Lung (tissue), 12 donors: Measurements from ENCODE around the gene SNTG2. TPM values are rescaled to one million over a fixed set of nuclear protein-coding genes. Genes with fewer than 3 reads are reported as not detected.

Experiments used
- ATAC-seq: fragments of 200-7000 bp; cut with Tn5 transposase; one replicate; pipeline ENCODE4 v1.9.1; 2020; ENCODE audit warnings: moderate number of reproducible peaks; ENCODE audit not compliant: insufficient read depth, low FRiP score
- DNase-seq, 3 donors: peaks; one replicate each; pipeline ENCODE4 v3.0.0-alpha.2; 2013 to 2017
- H3K27ac ChIP-seq, 2 donors: one replicate each; pipeline ENCODE4 v1.5.1; 2013; ENCODE audit warnings: mild to moderate bottlenecking in 2 of 2, moderate library complexity in 2 of 2, control low read depth in 1 of 2, inconsistent platforms in 1 of 2, low read depth in 1 of 2, low read length in 1 of 2
- H3K27me3 ChIP-seq, 3 donors: one replicate each; pipeline ENCODE4 v1.5.1; 2013; ENCODE audit warnings: low read length in 2 of 3; ENCODE audit not compliant: control insufficient read depth in 3 of 3, insufficient read depth in 3 of 3
- H3K36me3 ChIP-seq, 4 donors: one replicate each; pipeline ENCODE4 v1.5.1; 2013; ENCODE audit warnings: low read length in 4 of 4, mild to moderate bottlenecking in 1 of 4, moderate library complexity in 1 of 4; ENCODE audit not compliant: control insufficient read depth in 4 of 4, insufficient read depth in 4 of 4
- H3K4me1 ChIP-seq, 5 donors: one replicate each; pipeline ENCODE4 v1.5.1; 2013; ENCODE audit warnings: low read length in 5 of 5, mild to moderate bottlenecking in 2 of 5, moderate library complexity in 1 of 5; ENCODE audit not compliant: control insufficient read depth in 5 of 5, insufficient read depth in 5 of 5
- H3K4me3 ChIP-seq: one replicate; pipeline ENCODE4 v1.5.1; 2013; ENCODE audit warnings: mild to moderate bottlenecking, control low read depth, moderate library complexity
- H3K9ac ChIP-seq, 2 donors: one replicate each; pipeline ENCODE4 v1.5.1; 2013; ENCODE audit warnings: low read length in 2 of 2, control low read depth in 1 of 2; ENCODE audit not compliant: insufficient read depth in 1 of 2
- H3K9me3 ChIP-seq, 4 donors: one replicate each; pipeline ENCODE4 v1.5.1; 2013; ENCODE audit warnings: low read length in 3 of 4, mild to moderate bottlenecking in 1 of 4, moderate library complexity in 1 of 4; ENCODE audit not compliant: control insufficient read depth in 4 of 4, insufficient read depth in 3 of 4
- WGBS, 2 donors: extraction: QIAGEN DNeasy Blood & Tissue Kit; methylation state at CpG; one replicate each; pipeline ENCODE4 v1.1.7; 2013; 5-methylcytosine and 5-hydroxymethylcytosine counted together
- polyA plus RNA-seq, 2 donors: library from polyadenylated mRNA; stranded (reverse); fragments of 200-250 nt; gene quantifications; one replicate each; pipeline ENCODE4 v1.2.1, GENCODE V29; 2013
- total RNA-seq, 2 donors: library from RNA; depleted of rRNA in 1 of 2; stranded (reverse); fragments of >200 nt in 1 of 2; gene quantifications; one replicate each; pipeline ENCODE4 v1.2.1, GENCODE V29; 2014 to 2021
- TF ChIP-seq, protein P1 (sequence below): IDR thresholded peaks from 2 replicates; pipeline ENCODE4 v1.5.1; 2012; ENCODE audit warnings: mild to moderate bottlenecking; ENCODE audit errors: control extremely low read depth, extremely low read depth
- donor health status: control.
- donor health status: control.
- donor health status: Bipolar disorder and iron deficiency.
- donor health status: healthy.
- donor health status: DM: yes; HTN: yes; CAD: no.

SNTG2 gene
- total and polyA plus RNA-seq, 4 donors, result 0.31 to 1.8 (median 1.2) TPM

DNA sequence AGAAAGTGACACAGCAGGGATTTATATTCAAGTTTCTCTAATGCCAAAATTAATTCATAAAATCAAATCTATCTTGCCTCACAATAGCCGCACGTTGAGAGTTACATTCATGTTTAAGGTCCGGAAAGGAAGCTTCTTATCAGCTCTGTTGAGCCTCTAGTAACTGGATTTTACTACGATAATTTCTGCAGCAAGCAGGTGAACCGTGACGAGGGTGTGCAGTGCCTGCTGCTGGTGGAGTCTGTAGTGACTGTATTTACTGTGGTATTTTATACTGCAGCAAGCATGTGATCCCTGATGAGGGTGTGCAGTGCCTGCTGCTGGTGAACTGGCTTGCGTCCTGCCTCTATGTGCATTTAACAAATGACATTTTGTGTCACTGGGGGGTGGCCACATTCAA is 120.0 kb downstream of the SNTG2 start:
- Histone ChIP-seq H3K4me3 (no peak overlapping the region), H3K4me1 (no peaks in the 10 kb centered on the region), H3K27ac (no peak overlapping the region), H3K27me3 (no peaks in the 10 kb centered on the region), H3K9ac (no peak overlapping the region), H3K9me3 (peaks cover 0 to 4% (median 2%) of the 10 kb centered on the region in 4 donors), H3K36me3 (no peaks in the 10 kb centered on the region)
- TF ChIP-seq, protein P1, sequence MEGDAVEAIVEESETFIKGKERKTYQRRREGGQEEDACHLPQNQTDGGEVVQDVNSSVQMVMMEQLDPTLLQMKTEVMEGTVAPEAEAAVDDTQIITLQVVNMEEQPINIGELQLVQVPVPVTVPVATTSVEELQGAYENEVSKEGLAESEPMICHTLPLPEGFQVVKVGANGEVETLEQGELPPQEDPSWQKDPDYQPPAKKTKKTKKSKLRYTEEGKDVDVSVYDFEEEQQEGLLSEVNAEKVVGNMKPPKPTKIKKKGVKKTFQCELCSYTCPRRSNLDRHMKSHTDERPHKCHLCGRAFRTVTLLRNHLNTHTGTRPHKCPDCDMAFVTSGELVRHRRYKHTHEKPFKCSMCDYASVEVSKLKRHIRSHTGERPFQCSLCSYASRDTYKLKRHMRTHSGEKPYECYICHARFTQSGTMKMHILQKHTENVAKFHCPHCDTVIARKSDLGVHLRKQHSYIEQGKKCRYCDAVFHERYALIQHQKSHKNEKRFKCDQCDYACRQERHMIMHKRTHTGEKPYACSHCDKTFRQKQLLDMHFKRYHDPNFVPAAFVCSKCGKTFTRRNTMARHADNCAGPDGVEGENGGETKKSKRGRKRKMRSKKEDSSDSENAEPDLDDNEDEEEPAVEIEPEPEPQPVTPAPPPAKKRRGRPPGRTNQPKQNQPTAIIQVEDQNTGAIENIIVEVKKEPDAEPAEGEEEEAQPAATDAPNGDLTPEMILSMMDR, result no peak
- WGBS, 2 donors, result 75 to 85% methylated on average over 7 of the region's 7 CpGs
- DNase-seq (no peak), ATAC-seq (no peak)

DNA sequence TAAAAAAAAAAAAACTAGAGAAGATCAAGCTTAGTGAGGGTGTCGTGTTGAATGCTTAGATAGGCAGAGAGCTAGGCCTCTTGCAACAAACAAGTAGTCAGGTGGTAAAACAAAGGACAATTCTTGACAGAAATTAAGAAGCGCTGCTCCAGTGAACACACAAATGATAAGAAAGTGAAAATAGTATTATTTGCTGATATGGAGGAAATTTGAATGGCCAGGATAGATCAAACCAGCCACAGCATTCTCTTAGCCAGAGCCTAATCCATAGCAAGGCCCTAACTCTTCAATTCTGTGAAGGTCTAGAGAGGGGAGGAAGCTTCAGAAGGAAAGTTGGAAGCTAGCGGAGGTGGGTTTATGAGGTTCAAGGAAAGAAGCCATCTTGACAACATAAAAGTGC is 121.0 kb downstream of the SNTG2 start:
- TF ChIP-seq, protein P1, result no peak
- no peak overlapping the region for H3K9ac ChIP-seq
- DNase-seq (no peak), ATAC-seq (no peak)
- no peak overlapping the region for H3K27ac ChIP-seq
- no peaks in the 10 kb centered on the region for H3K27me3 ChIP-seq
- H3K36me3 ChIP-seq, result no peaks in the 10 kb centered on the region
- H3K4me1 ChIP-seq, result no peaks in the 10 kb centered on the region
- 90 to 93% methylated on average over 3 of the region's 3 CpGs for WGBS, 2 donors
- peaks cover 0 to 4% (median 2%) of the 10 kb centered on the region in 4 donors for H3K9me3 ChIP-seq
- no peak overlapping the region for H3K4me3 ChIP-seq

DNA sequence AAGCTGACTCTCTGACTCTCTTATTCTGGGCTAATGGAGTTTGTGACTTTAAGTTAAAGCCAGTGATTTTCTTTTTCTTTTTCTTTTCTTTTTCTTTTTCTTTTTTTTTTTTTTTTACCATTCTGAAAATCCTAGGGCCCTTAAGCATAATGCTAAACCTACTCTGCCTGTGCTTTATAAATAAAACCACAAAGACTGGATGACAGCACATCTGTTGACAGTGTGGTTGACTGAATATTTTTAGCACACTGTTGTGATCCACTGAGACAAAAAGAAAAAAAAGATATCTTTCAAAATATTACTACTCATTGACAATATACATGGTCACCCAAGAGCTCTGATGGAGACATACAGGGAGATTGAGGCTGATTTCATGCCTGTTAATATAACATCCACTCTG is 121.6 kb downstream of the SNTG2 start:
- peaks cover 0 to 4% (median 2%) of the 10 kb centered on the region in 4 donors for H3K9me3 ChIP-seq
- no peak overlapping the region for H3K27ac ChIP-seq
- no peaks in the 10 kb centered on the region for H3K4me1 ChIP-seq
- H3K9ac ChIP-seq, result no peak overlapping the region
- H3K4me3 ChIP-seq, result no peak overlapping the region
- ATAC-seq (no peak), DNase-seq (no peak)
- no peaks in the 10 kb centered on the region for H3K36me3 ChIP-seq
- no peaks in the 10 kb centered on the region for H3K27me3 ChIP-seq
- TF ChIP-seq, protein P1, result no peak

DNA sequence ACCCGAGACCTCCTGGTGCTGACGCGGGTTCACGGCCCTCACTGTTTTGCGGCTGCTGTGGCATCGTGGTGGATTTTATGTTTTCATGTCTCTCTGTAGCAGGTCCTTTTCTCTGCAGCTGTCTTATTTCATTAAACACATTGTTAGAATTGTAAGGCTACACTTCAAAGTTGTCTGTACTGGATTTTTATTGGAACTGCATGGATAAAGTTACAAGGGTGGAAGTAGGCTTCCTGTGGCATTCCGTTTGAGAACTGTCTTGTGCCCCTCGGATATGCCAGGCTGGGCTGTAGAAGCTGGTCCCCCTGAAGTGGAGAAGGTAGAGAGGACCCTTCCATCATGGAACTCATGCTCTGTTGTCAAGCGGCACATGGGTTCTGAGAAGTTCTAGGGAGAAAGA is 127.3 kb downstream of the SNTG2 start:
- ATAC-seq (no peak), DNase-seq (no peak)
- Histone ChIP-seq H3K36me3 (no peaks in the 10 kb centered on the region), H3K4me1 (no peaks in the 10 kb centered on the region), H3K27me3 (no peaks in the 10 kb centered on the region), H3K9me3 (no peaks in the 10 kb centered on the region), H3K9ac (no peak overlapping the region), H3K27ac (no peak overlapping the region), H3K4me3 (no peak overlapping the region)
- TF ChIP-seq, protein P1, result no peak
- WGBS, 2 donors, result 90 to 92% methylated on average over 9 of the region's 9 CpGs
